ENCODE data around the gene ATP8B1.

GRCh38 chr18:57664568-57665165 is 138.4 kb downstream of the ATP8B1 start:
- TF ChIP-seq RAD21 (IDR thresholded peaks at IDR 0.05) (no peak), SP1 (IDR thresholded peaks at IDR 0.05) (no peak), CTCF (IDR thresholded peaks at IDR 0.05; ENCODE audit: low read depth, low read length, missing input control) (no peak), YY1 (IDR thresholded peaks at IDR 0.05) (no peak), ZBTB33 (IDR thresholded peaks at IDR 0.05) (no peak), MAX (IDR thresholded peaks at IDR 0.05) (no peak)

All from liver (tissue), 3 donors.